Ectodermal cell (in vitro differentiated cells): ENCODE results near the gene OR6Y1.

Experiments
- H3K27ac ChIP-seq: 2 replicates; pipeline ENCODE4 v1.7.0; 2013; ENCODE audit warnings: mild to moderate bottlenecking, low read depth, low read length; ENCODE audit not compliant: insufficient read depth, poor library complexity, severe bottlenecking
- H3K27me3 ChIP-seq: 2 replicates; pipeline ENCODE4 v1.7.0; 2013; ENCODE audit warnings: mild to moderate bottlenecking, low read length; ENCODE audit not compliant: insufficient read depth, control insufficient read depth, poor library complexity, severe bottlenecking
- H3K36me3 ChIP-seq: one replicate; pipeline ENCODE4 v1.7.0; 2013; ENCODE audit warnings: low read length; ENCODE audit not compliant: control insufficient read depth, insufficient read depth
- H3K4me1 ChIP-seq: one replicate; pipeline ENCODE4 v1.7.0; 2013; ENCODE audit warnings: low read length; ENCODE audit not compliant: control insufficient read depth, insufficient read depth
- H3K4me3 ChIP-seq: 2 replicates; pipeline ENCODE4 v1.7.0; 2013; ENCODE audit warnings: low read depth, low read length, control low read depth; ENCODE audit not compliant: insufficient read depth
- H3K9me3 ChIP-seq: 2 replicates; pipeline ENCODE4 v1.7.0; 2013; ENCODE audit warnings: mild to moderate bottlenecking, low read length, moderate library complexity; ENCODE audit not compliant: control insufficient read depth
- WGBS, 2 experiments: methylation state at CpG; one replicate each; pipeline ENCODE4 v1.1.7; 2013; ENCODE audit warnings: missing lambda C conversion rate in 2 of 2; 5-methylcytosine and 5-hydroxymethylcytosine counted together

OR6Y1 gene

GRCh38 chr1:158559696-158560095 lies 5.5 kb upstream of the OR6Y1 start:
- H3K9me3 ChIP-seq: no peaks in the 10 kb centered on the region
- H3K36me3 ChIP-seq: no peaks in the 10 kb centered on the region
- no peak overlapping the region for H3K4me3 ChIP-seq
- H3K27me3 ChIP-seq: no peaks in the 10 kb centered on the region
- WGBS, 2 experiments: 100% methylated on average over 1 of the region's 1 CpG
- no peaks in the 10 kb centered on the region for H3K4me1 ChIP-seq
- no peak overlapping the region for H3K27ac ChIP-seq

GRCh38 chr1:158552296-158552695 lies 1.9 kb downstream of the OR6Y1 start:
- WGBS, 2 experiments: 93 to 97% methylated on average over 1 of the region's 1 CpG
- H3K36me3 ChIP-seq: no peaks in the 10 kb centered on the region
- no peak overlapping the region for H3K4me3 ChIP-seq
- no peaks in the 10 kb centered on the region for H3K4me1 ChIP-seq
- no peaks in the 10 kb centered on the region for H3K9me3 ChIP-seq
- no peak overlapping the region for H3K27ac ChIP-seq
- no peaks in the 10 kb centered on the region for H3K27me3 ChIP-seq

- H3K27me3 ChIP-seq: no peaks in the 10 kb centered on the region
- 96 to 97% methylated on average over 2 of the region's 2 CpGs for WGBS, 2 experiments
- H3K4me3 ChIP-seq: no peak overlapping the region
- H3K27ac ChIP-seq: no peak overlapping the region
- no peaks in the 10 kb centered on the region for H3K4me1 ChIP-seq
- no peaks in the 10 kb centered on the region for H3K36me3 ChIP-seq
- H3K9me3 ChIP-seq: no peaks in the 10 kb centered on the region
Observed at GRCh38 chr1:158547533-158547932, 6.7 kb downstream of the OR6Y1 start.

- Histone ChIP-seq H3K9me3 (no peaks in the 10 kb centered on the region), H3K4me1 (no peaks in the 10 kb centered on the region), H3K36me3 (no peaks in the 10 kb centered on the region), H3K4me3 (no peak overlapping the region), H3K27ac (no peak overlapping the region), H3K27me3 (no peaks in the 10 kb centered on the region)
- WGBS, 2 experiments: 82% methylated on average over 2 of the region's 2 CpGs; no CpG with 5 or more reads in 1 of the 2 experiments
Observed at GRCh38 chr1:158537609-158538008, 16.6 kb downstream of the OR6Y1 start.

GRCh38 chr1:158534496-158534895 lies 19.7 kb downstream of the OR6Y1 start:
- Histone ChIP-seq H3K27me3 (no peaks in the 10 kb centered on the region), H3K27ac (no peak overlapping the region), H3K4me1 (no peaks in the 10 kb centered on the region), H3K36me3 (no peaks in the 10 kb centered on the region), H3K4me3 (no peak overlapping the region), H3K9me3 (no peaks in the 10 kb centered on the region)
- 62 to 90% methylated on average over 3 to 5 of the region's 5 CpGs for WGBS, 2 experiments

GRCh38 chr1:158527190-158527815 lies 26.9 kb downstream of the OR6Y1 start:
- no peaks in the 10 kb centered on the region for H3K27me3 ChIP-seq
- no peaks in the 10 kb centered on the region for H3K4me1 ChIP-seq
- no peaks in the 10 kb centered on the region for H3K9me3 ChIP-seq
- no peak overlapping the region for H3K4me3 ChIP-seq
- 0% methylated on average over 2 of the region's 2 CpGs for WGBS, 2 experiments
- H3K36me3 ChIP-seq: no peaks in the 10 kb centered on the region
- no peak overlapping the region for H3K27ac ChIP-seq

GRCh38 chr1:158521666-158522058 lies 32.5 kb downstream of the OR6Y1 start:
- Histone ChIP-seq H3K27me3 (no peaks in the 10 kb centered on the region), H3K27ac (no peak overlapping the region), H3K4me1 (no peaks in the 10 kb centered on the region), H3K9me3 (no peaks in the 10 kb centered on the region), H3K36me3 (no peaks in the 10 kb centered on the region), H3K4me3 (no peak overlapping the region)
- WGBS, 2 experiments: 91 to 95% methylated on average over 2 of the region's 2 CpGs

- H3K4me1 ChIP-seq: no peaks in the 10 kb centered on the region
- WGBS, 2 experiments: 94 to 95% methylated on average over 3 of the region's 3 CpGs
- H3K36me3 ChIP-seq: no peaks in the 10 kb centered on the region
- no peaks in the 10 kb centered on the region for H3K9me3 ChIP-seq
- H3K27me3 ChIP-seq: no peaks in the 10 kb centered on the region
- H3K27ac ChIP-seq: no peak overlapping the region
- H3K4me3 ChIP-seq: no peak overlapping the region
Observed at GRCh38 chr1:158520955-158521665, 33.1 kb downstream of the OR6Y1 start.

- Histone ChIP-seq H3K27ac (no peak overlapping the region), H3K9me3 (no peaks in the 10 kb centered on the region), H3K36me3 (no peaks in the 10 kb centered on the region), H3K4me1 (no peaks in the 10 kb centered on the region), H3K4me3 (no peak overlapping the region), H3K27me3 (no peaks in the 10 kb centered on the region)
- WGBS, 2 experiments: 100% methylated on average over 1 of the region's 1 CpG
Observed at GRCh38 chr1:158520021-158520420, 34.2 kb downstream of the OR6Y1 start.

GRCh38 chr1:158516966-158517365 lies 37.2 kb downstream of the OR6Y1 start:
- no peaks in the 10 kb centered on the region for H3K36me3 ChIP-seq
- no peaks in the 10 kb centered on the region for H3K9me3 ChIP-seq
- no peak overlapping the region for H3K4me3 ChIP-seq
- H3K4me1 ChIP-seq: no peaks in the 10 kb centered on the region
- no peaks in the 10 kb centered on the region for H3K27me3 ChIP-seq
- no peak overlapping the region for H3K27ac ChIP-seq
